Cardiac muscle cell (in vitro differentiated cells and primary cell): ENCODE data around the gene RGS7. TPM values are rescaled to one million over a fixed set of nuclear protein-coding genes. Genes with fewer than 3 reads are reported as not detected.

Experiments used
- DNase-seq, 2 donors: peaks; one replicate each; pipeline versions ENCODE4 v3.0.0 to v3.0.0-alpha.2; 2010 to 2017; ENCODE audit warnings: low read depth in 1 of 2, low spot score in 1 of 2
- H3K27ac ChIP-seq: fragments of 200-600 bp; sonication (generic); 2 replicates; pipeline ENCODE4 v1.5.1; 2016
- H3K27me3 ChIP-seq: fragments of 200-600 bp; sonication (generic); 2 replicates; pipeline ENCODE4 v1.6.0; 2016; ENCODE audit warnings: control low read depth
- H3K36me3 ChIP-seq: fragments of 200-600 bp; sonication (generic); 2 replicates; pipeline ENCODE4 v1.5.1; 2016; ENCODE audit warnings: control low read depth
- H3K4me1 ChIP-seq: fragments of 200-600 bp; sonication (generic); 2 replicates; pipeline ENCODE4 v1.8.1; 2017; ENCODE audit warnings: low read depth, mild to moderate bottlenecking, mixed run types
- H3K4me3 ChIP-seq: fragments of 200-600 bp; sonication (generic); 2 replicates; pipeline ENCODE4 v1.5.1; 2016; ENCODE audit warnings: mild to moderate bottlenecking
- H3K9me3 ChIP-seq: fragments of 200-600 bp; sonication (generic); 2 replicates; pipeline ENCODE4 v1.5.1; 2017; ENCODE audit warnings: low read depth, mild to moderate bottlenecking, control low read depth
- polyA plus RNA-seq: library from polyadenylated mRNA; unstranded; fragments of >200 nt; fragmentation: Nextera tagmentation; extraction: Ambion mirVana; gene quantifications from 2 replicates; pipeline ENCODE4 v1.2.1, GENCODE V29; 2016
- total RNA-seq: library from RNA; depleted of rRNA; stranded (reverse); fragments of >200 nt; gene quantifications from 2 replicates; pipeline ENCODE4 v1.2.3, GENCODE V29; 2016
- TF ChIP-seq, protein P1 (sequence below): IDR thresholded peaks from 2 replicates; pipeline ENCODE4 v1.5.1; 2012; ENCODE audit warnings: low read depth, mild to moderate bottlenecking, low read length

The RGS7 gene
- total and polyA plus RNA-seq, 2 experiments from 2014 or later, result not detected

DNA sequence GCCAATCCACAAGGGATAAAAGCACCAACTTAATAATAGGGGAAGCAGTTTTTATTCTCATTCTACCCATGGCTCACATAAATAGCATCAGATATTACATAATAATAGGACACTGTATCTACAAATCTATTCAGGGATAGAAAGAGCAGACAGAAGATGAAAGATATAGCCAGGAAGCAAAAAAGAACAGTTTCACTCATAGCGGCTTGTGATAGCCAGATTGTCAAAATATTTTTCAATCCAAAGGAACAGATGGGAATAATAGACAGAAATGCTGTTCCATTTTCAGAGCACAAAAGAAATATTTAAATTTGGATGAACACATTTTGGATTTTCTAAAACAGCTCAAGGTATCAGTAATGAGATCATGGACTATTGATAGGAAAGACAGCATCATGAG lies 512.5 kb downstream of the RGS7 start:
- H3K4me1 ChIP-seq, result no peaks in the 10 kb centered on the region
- no peaks in the 10 kb centered on the region for H3K27me3 ChIP-seq
- no peak overlapping the region for H3K27ac ChIP-seq
- no peaks in the 10 kb centered on the region for H3K36me3 ChIP-seq
- no peaks in the 10 kb centered on the region for H3K9me3 ChIP-seq
- TF ChIP-seq, protein P1, sequence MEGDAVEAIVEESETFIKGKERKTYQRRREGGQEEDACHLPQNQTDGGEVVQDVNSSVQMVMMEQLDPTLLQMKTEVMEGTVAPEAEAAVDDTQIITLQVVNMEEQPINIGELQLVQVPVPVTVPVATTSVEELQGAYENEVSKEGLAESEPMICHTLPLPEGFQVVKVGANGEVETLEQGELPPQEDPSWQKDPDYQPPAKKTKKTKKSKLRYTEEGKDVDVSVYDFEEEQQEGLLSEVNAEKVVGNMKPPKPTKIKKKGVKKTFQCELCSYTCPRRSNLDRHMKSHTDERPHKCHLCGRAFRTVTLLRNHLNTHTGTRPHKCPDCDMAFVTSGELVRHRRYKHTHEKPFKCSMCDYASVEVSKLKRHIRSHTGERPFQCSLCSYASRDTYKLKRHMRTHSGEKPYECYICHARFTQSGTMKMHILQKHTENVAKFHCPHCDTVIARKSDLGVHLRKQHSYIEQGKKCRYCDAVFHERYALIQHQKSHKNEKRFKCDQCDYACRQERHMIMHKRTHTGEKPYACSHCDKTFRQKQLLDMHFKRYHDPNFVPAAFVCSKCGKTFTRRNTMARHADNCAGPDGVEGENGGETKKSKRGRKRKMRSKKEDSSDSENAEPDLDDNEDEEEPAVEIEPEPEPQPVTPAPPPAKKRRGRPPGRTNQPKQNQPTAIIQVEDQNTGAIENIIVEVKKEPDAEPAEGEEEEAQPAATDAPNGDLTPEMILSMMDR, result no peak
- no peak overlapping the region for H3K4me3 ChIP-seq
- DNase-seq, result no peak

DNA sequence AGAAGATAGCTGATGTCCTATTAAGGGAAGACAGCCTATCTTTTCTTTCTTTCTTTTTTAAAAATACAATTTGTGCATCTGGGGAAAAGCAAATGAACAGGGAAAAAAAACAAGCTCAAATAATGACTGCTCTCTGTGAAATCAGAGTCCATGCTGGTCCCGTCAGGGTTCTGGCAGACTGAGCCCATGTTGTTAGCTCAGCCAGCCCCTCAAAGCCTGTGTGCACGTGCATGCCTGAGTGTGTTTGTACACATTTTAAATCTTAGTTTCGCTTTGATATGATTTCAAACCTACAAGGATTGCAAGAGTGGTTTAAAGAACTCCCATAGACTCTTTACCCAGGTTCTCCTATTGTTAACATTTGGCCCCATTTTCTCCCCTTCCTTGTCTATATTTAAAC lies 513.2 kb downstream of the RGS7 start:
- no peak overlapping the region for H3K27ac ChIP-seq
- H3K4me3 ChIP-seq, result no peak overlapping the region
- H3K4me1 ChIP-seq, result no peaks in the 10 kb centered on the region
- H3K36me3 ChIP-seq, result no peaks in the 10 kb centered on the region
- H3K27me3 ChIP-seq, result no peaks in the 10 kb centered on the region
- DNase-seq, result no peak
- H3K9me3 ChIP-seq, result no peaks in the 10 kb centered on the region
- TF ChIP-seq, protein P1, result no peak

DNA sequence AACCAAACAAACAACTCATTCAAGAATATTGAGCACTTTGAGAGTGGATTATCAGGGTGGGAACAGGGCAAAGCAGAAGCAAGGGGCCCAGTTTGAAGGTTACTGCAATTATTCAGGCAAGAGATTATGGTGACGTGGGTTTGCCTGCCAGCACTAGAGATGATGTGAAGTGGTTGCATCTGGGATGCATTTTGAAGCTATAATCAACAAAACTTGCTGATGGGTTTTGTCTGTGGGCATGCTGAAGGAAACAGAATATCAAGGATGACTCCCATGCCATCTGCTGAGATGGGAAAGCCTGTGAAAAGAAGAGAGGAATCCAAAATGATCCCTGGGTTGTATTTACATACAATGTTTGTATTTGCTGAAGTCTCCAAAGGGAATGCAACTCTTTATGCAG lies 520.7 kb downstream of the RGS7 start:
- Histone ChIP-seq H3K27me3 (no peaks in the 10 kb centered on the region), H3K9me3 (no peaks in the 10 kb centered on the region), H3K27ac (no peak overlapping the region), H3K4me3 (no peak overlapping the region), H3K4me1 (no peaks in the 10 kb centered on the region), H3K36me3 (no peaks in the 10 kb centered on the region)
- no peak for DNase-seq
- TF ChIP-seq, protein P1, result no peak

DNA sequence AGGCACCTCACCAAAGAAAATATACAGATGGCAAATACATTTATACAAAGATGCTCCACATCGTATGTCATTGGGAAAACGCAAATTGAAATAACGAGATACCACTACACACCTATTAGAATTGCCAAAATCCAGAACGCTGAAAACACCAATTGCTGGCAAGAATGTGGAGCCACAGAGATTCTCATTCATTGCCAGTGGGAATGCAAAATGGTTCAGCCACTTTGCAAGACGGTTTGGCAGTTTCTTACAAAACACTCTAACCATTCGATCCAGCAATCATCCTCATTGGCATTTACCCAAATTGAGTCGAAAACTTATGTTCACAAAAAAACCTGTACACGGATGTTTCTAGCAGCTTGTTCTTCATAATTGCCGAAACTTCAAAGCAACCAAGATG lies 521.7 kb downstream of the RGS7 start:
- no peak overlapping the region for H3K27ac ChIP-seq
- DNase-seq, result no peak
- TF ChIP-seq, protein P1, result no peak
- no peaks in the 10 kb centered on the region for H3K36me3 ChIP-seq
- no peak overlapping the region for H3K4me3 ChIP-seq
- no peaks in the 10 kb centered on the region for H3K9me3 ChIP-seq
- no peaks in the 10 kb centered on the region for H3K4me1 ChIP-seq
- no peaks in the 10 kb centered on the region for H3K27me3 ChIP-seq

DNA sequence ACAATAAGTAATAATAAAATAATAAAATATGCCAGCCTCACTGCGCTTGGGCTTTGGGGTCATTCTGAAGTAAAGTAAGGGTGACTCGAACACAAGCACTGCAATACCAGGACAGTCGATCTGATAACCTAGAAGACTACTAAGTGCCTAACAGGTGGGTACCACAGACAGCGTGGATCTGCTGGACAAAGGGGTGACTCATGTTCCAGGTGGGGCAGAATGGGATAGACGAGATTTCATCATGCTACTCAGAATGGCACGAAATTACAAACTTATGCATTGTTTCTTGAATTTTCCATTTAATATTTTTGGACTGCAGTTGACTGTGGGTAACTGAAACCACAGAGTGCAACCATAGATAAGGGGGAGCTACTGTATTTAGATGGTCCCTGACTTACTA lies 523.9 kb downstream of the RGS7 start:
- H3K4me3 ChIP-seq, result no peak overlapping the region
- H3K27me3 ChIP-seq, result no peaks in the 10 kb centered on the region
- H3K4me1 ChIP-seq, result no peaks in the 10 kb centered on the region
- DNase-seq, result no peak
- TF ChIP-seq, protein P1, result no peak
- no peak overlapping the region for H3K27ac ChIP-seq
- no peaks in the 10 kb centered on the region for H3K9me3 ChIP-seq
- H3K36me3 ChIP-seq, result no peaks in the 10 kb centered on the region

DNA sequence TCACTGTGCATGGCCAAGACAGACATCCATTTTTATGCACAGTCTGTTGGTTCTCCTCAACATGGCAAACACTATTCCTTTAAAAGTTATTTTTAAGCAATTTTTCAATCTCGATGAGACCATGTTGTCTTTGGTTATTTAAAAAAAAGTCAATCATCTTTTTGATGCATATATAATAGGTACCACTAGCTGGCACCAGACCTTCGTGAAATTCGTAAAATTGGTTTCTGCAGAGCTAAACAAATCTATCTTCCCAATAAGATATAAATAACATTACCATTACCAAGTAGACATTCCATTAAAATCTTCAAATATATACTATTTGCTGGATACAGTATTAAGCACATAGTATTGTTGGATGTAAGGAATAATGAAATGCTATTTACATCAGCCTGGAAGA lies 525.1 kb downstream of the RGS7 start:
- Histone ChIP-seq H3K4me3 (no peak overlapping the region), H3K4me1 (no peaks in the 10 kb centered on the region), H3K27me3 (no peaks in the 10 kb centered on the region), H3K27ac (no peak overlapping the region), H3K36me3 (no peaks in the 10 kb centered on the region), H3K9me3 (no peaks in the 10 kb centered on the region)
- TF ChIP-seq, protein P1, result no peak
- no peak for DNase-seq
